Ramos (cell line): ENCODE data around the gene GIGYF2.

Experiments
- in situ Hi-C: fragments of 300-500 bp; cut with MboI; formaldehyde crosslinking; loops from one replicate; pipeline ENCODE4 v1.14.3; 2022; ENCODE audit warnings: low sequenced_read_pairs; ENCODE audit not compliant: unreplicated experiment

GIGYF2 gene

DNA sequence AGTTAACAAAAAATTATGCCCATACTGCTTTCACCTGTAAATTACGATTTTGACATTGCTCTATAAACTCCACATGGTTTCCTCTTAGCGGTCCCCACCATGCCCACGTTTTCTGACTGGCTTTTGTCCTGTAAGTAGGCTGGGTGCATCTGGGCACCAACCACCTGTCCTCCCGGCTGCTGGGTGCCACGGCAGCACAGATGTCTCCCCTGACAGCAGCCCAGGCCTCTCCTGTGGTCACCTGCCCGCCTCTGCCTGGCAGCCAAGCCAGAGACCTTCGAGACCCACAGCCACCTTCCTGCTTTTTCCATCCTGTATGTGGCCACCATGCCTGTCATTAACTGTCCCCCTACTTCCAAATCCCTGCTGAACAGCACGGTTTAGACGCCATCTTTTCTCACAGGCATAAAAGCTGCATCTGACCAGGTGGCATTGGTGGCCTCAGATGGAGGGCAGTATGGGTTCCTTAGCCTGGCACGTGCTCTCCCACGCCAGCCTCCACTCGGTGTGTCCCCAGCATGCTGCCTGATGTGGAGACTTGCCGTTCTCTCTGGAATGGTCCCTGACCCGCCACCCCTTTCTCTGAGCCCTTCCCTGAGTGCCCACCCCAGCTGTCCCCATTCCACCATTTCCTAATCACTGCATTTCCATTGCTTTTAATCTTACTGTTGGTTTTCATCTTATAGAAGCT lies 191.9 kb downstream of the GIGYF2 start:
- in situ Hi-C loops: no loop called here

DNA sequence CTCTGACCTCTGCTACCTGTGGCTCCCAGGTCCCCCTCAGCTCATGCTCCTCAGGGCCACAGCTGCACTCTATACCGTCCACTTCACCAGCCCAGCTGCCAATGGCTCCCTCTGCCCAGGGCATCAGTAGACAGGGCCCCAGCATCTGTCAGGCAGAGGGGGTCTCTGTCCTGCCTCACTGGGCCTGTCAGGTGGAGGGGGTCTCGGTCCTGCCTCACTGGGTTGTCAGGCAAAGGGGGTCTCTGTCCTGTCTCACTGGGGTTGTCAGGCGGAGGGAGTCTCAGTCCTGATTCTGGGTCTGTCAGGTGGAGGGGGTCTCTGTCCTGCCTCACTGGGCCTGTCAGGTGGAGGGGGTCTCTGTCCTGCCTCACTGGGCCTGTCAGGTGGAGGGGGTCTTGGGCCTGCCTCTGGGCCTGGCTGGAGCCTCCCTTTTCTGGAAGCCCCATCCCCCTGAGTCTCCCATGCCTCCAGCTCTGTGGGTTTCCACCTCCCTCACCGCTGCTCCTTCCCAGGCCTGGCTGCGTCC lies 192.8 kb downstream of the GIGYF2 start:
- in situ Hi-C loops: no loop called here

DNA sequence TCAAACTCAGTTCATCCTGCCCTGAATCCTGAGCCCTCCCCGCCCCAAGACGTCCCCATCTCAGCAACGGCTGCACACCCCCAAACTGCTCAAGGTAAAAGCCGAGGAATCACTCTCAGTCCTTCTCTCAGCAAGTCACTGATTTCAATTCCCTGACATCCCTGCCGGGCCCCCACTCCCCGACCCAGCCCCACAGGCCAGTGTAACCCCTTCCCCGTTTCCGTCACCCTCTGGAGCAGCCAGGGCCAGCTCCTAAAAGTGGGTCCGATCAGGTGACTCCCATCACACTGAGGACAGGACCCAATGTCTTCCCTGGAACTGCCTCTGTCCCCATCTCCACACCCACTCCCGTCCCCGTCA lies 193.4 kb downstream of the GIGYF2 start:
- in situ Hi-C loops: no loop called here

GRCh38 chr2:232890896-232891601 lies 193.9 kb downstream of the GIGYF2 start:
- in situ Hi-C loops: no loop called here

DNA sequence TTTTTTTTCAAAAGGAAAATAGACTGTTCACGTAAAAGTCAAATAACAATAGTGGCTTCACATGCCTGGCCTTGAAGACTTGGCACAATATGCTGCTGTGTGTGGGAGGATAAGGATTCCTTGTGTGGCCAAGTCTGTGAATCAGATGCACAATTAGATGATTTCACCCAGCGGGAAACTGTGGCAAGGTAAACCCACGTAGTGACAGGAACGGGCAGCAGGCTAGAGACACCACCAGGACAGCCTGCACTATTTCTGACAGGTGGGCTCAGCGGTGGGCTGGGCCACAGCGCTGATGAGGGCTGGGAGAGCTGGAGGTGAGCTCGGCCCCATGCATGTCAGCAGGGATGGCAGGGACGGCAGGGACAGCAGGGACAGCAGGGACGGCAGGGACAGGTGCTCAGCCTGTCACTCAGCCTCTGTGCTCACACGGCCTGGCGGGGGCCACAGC lies 194.5 kb downstream of the GIGYF2 start:
- in situ Hi-C loops: no loop called here

- in situ Hi-C loops: no loop called here
Measured at GRCh38 chr2:232892221-232892620, 195.1 kb downstream of the GIGYF2 start.

DNA sequence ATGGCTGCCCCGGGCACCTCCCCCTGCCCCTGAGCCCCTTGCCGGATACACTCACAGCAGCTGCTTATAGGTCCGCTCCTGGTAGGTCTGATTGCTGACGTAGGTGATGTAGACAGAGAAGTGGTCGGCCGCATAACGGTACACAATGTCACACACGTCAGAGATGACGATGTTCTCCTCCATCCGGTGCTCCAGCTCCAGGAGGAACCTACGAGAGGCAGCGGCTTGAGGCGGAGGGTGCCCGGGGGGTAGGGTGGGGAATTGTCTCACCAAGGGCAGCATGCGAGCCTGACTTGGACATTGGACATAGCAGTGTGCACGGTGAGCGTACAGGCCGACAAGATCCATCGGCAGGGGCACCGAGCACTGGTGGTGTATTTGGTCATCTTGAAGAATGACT lies 195.7 kb downstream of the GIGYF2 start:
- in situ Hi-C loops: no loop called here

DNA sequence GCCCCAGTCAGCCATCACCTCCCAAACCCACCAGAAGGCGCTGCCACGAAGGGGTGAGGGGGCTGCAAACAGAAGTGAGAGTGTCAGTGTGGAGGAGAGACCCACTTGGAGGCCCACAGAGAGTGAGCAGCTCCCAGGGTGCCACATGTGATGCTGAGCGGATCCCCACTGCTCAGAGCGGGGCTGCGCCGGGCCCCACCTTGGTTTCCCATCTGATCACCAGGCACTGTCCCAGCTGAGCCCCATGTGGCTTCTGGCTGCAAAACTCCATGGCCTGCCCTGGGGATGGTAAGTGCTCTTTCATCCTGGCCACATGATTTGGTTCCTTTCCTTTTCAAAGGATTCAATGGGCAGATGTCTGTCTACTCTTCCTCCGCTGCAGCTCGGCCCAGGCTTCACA lies 196.7 kb downstream of the GIGYF2 start:
- in situ Hi-C loops: no loop called here

GRCh38 chr2:232894251-232894650 lies 197.1 kb downstream of the GIGYF2 start:
- in situ Hi-C loops: no loop called here

DNA sequence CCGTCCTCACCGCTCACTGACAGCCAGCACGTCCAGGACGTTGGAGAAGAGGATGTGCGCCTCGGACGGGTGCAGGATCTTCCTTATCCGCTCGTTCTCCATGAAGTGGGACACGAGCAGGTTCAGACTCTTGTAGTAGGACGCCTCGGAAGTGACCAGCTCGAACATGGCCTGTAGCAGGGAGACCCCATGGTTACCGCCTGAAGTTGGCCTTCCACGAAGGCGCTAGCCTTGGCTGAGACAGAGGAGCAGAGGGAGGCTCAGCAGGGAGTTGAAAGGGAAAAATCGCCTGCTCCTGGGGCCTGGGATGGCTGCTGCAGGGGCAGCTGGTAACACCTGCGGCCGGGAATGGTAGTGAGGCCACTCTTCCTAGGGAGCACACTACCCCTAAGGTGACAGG lies 197.6 kb downstream of the GIGYF2 start:
- in situ Hi-C loops: no loop called here

- in situ Hi-C loops: no loop called here
Measured at GRCh38 chr2:232896111-232896510, 199.0 kb downstream of the GIGYF2 start.

DNA sequence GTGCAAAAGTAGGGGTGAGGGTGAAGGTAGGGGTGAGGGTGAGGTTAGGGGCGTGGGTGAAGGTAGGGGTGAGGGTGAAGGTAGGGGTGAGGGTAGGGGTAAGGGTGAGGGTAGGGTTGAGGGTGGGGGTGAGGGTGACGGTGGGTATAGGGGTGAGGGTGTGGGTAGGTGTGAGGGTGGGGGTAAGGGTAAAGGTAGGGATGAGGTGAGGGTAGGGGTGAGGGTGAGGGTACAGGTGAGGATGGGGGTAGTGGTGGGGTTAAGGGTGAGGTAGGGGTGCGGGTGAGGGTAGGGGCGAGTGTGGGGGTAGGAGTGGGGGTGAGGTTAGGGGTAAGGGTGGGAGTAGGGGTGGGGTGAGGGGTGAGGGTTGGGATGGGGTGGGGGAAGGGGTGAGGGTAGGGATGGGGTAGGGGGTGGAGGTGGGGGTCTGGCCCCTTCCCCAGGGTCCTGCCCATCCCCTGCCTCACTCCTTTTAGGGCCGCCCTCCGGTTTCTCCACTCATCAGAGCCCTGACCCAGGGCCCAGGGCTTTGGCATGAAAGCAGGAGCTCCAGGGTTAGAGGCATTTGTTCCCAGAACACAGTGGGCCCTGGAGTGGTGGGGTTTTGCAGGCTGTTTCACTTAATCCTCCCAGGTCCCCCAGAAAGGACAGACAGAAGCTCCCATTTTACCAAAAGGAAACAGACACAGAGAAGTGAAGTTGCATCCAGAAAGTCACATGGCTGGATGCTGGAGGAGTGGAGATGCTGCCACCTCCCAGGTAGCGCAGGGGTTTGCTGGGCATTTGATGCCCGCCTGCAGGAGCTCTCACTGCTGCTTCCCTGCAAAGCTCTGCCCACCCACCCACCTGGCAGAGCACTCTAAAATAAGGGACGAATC lies 199.8 kb downstream of the GIGYF2 start:
- in situ Hi-C loops: no loop called here

DNA sequence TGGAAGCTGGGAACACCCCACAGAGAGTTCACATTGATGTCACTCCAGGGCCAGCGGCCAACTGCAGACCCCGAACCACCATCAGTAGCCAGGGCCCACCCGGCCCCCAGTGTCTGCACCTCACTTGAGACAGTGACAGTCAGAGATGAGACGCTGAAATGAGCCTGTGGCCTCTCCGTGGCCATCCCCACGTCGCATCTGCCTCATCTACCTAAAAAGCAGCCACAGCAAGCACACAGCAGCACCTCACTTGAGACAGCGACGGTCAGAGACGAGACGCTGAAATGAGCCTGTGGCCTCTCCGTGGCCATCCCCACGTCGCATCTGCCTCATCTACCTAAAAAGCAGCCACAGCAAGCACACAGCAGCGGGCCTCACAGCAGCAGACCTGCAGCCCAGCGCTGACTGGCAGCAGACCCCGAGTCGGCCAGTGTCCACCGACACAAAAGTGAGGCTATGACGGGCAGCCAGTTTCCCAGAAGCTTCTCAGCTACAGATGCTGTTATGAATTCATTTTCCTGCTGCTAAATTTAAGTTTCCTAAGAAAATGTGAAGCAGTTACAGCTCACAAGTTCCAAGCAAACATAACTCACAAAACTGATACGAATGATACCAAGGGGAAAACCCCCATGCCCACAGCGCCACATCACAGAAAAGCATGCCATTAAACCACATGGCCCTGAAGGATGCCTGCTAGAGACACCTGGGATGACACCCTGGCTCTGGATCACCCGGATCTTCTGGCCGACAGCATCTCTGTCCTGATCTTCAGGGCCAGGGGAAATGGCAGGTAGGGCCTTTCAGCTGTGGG lies 200.7 kb downstream of the GIGYF2 start:
- in situ Hi-C loops: no loop called here

- in situ Hi-C loops: no loop called here
Measured at GRCh38 chr2:232898592-232899543, 201.7 kb downstream of the GIGYF2 start.

DNA sequence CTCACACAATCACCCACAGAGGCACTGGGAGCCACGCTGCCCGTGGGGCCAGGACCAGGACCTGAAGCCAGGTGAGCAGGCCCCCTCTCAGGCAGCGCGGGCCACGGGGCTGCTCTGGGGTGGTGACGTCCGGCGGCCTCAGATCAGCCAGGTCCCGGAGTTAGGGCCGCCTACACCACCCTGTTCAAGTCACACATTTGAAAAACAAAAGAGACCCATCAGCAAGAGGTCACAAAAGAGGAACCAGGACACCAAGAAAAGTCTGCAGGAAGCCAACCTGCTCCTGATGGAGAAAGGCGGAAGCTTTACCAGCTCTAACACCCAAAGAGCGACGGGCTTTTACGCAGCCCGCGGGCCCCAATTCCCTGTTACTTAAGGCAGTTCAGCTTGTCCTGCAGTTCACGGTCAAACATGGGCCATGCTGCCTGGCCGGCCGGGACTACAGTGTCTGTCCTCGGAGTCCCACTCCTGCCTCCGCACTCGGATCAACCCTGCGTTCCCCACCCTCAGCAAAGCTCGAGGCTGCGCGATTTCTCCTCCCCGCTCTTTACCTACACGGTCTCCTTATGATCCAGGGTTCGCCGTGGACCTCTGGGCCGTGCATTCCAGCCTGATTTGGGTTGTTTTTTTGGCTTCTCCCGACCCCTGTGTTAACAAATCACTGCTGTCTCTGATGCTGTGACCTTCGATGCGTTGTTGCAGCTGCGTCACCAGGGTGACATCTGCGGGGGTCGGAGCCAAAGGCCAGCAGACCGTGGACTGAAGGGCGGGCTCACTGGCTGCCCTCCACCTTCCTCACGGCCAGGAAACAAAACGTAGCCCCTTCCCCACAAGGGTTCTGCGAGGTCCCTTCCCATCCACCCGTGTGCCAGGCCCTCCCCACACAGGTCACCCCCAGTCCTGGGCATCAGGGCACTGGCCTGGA lies 203.9 kb downstream of the GIGYF2 start:
- in situ Hi-C loops: no loop called here

DNA sequence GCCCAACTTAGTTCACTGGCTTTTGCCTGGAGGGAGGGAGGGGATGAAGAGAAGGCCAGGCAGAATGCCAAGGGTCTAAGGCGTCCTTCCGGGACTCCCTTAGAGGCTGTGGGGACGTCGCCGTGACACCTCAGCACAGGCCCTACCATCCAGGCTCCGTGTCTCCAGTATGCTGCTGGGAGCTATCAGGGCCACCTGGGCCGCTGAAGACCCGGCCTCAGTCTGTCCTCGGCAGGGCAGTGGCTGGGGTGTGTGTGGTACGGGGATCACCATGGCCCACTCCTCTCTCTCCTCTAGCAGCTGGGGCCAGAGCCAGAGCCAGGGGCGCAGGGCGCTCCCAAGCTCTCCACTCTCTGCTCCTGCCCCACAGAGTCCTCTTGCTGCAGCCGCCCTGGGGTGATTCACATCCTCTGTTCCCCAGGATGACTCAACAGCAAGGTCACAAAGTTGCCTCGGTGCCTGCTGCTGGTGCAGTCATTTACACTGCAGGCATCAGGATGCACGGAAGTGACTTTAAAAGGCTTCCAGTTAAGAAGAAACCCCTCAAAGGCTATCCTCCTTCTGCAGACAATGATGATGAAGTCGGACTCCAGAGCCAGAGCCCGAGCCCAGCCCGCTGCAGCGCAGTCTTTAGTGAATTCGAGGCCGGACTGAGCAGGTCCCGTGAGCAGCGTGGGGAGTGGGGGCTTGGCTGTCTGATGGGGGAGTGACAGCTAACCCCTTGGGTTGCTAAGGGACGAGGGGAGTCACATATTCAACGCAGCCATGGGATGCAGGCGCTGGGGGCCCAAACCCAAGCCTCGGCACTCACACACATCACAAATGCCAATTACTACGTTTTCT lies 204.8 kb downstream of the GIGYF2 start:
- in situ Hi-C loops: no loop called here

DNA sequence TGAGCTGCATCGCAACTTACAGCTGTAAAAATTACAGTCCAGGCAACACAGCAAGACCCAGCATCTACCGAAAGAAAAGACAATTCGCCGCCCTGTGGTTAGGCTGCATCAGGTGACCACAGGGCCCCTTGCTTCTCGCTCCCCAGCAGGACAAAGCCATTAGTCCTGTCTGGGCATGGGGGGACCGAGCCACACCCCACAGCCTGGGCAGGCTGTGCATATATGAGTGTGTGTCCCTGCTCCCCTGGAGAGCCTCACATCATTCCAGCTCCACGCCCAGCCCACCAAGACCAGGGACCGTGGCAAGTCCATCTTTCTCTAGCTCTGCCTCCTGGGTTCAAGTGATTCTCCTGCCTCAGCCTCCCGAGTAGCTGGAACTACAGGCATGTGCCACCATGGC lies 206.9 kb downstream of the GIGYF2 start:
- in situ Hi-C loops: no loop called here
